LHCN-M2 (cell line): ENCODE measurements around the gene OR9A4. TPM values are rescaled to one million over a fixed set of nuclear protein-coding genes. Genes with fewer than 3 reads are reported as not detected.
A peak's percentile ranks its signal among the peaks of the same experiment; 100 is the strongest.

Experiments used
- DNase-seq: peaks from one replicate; pipeline ENCODE4 v3.0.0-alpha.2; 2012; ENCODE audit warnings: low read depth
- total RNA-seq: library from RNA; depleted of rRNA; stranded (reverse); fragments of >200 nt; gene quantifications from 2 replicates; pipeline ENCODE4 v1.2.3, GENCODE V29; 2014; rRNA removed

OR9A4 gene
- total RNA-seq, 1 experiment from 2014 or later = not detected

DNA sequence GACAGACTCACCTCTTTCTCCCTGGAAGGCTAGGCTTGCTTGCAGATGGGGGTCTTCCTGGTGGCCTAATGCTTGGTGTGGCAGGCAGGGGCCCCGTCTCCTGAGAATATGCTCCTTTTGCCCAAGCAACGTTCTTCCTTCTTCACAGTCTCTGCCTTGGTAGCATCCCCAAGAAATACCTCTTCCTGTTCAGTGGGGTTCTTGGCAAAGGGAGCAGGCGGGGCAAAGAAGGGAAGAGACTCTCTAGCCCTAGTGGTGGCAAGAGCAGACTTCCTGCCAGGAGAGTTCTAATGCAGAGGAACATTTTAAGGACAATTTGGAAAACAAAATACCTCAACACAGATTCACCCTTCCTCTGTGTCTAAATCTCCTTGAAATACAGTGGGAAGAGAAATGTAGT is 30.6 kb downstream of the OR9A4 start, which contains the start of gene CLEC5A:
Gene CLEC5A, minus strand, starts transcription at position 179 of the 400 bp plus-strand sequence. CDS start 682 bp downstream, outside the sequence.
- no peak for DNase-seq

GRCh38 chr7:141949021-141949420 is 32.8 kb downstream of the OR9A4 start:
- no peak for DNase-seq

- no peak for DNase-seq
These were observed 33.3 kb downstream of the OR9A4 start for GRCh38 chr7:141949451-141949850.

- DNase-seq = no peak
These were observed 33.7 kb downstream of the OR9A4 start for GRCh38 chr7:141949911-141950310.

- no peak for DNase-seq
These were observed 34.6 kb downstream of the OR9A4 start for GRCh38 chr7:141950806-141951205.

GRCh38 chr7:141952461-141952860 is 36.3 kb downstream of the OR9A4 start:
- DNase-seq = no peak

GRCh38 chr7:141954334-141954733 is 38.1 kb downstream of the OR9A4 start:
- no peak for DNase-seq

DNA sequence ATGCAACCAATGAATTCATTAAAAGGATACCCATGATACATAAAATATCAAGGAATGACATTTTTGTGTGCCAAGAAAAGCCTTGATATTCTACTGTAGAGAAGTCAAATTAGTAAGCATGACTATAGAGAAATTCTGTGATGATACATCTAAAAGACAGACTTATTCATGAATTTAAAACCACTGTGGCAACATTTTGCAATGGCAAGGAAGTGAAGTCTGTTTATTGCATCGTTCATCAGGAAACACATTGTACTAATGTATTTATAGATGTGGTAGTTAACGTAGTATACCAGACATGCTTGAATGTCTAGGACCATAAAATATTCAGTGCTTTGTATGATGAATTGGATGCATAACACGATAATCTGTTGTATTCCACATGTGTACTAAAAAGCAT is 39.9 kb downstream of the OR9A4 start:
- DNase-seq = peak; percentile 44

DNA sequence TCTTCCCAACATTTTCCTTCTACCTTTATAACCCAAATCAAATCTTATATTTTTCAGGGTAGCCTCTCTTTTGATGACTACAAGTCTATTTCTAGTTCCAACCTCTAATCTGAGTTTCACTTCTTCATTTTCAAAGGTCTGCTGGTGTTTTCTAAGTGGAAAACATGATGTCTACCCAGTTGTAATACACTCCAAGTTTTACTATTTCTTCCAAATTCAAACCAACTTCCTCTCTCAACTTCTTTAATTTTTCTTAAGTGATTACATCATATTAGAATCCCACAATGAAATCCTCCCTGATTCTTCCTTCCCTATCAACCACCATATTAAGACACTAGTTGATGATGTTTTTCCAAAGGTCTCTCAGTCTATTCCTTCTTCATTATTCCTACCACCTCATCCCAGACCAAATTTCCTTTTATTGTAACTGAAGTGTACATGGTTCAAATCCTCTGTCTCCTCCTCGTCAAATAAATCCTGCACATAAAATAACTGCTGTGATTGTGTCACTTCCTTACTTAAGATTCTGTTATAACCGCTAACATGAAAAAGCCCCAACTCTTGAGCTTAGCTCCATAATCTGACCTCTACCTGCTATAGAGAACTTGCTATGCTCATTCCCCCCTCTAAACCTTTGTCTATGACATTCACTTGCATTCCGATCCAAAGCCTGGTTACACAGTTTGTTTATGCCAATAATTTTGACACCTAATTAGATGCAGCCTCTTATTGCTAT is 44.7 kb downstream of the OR9A4 start:
- DNase-seq = no peak

Other genes with a start within 250 kb of the OR9A4 start
- 1.9 and 2.3 TPM in 2 replicates for gene DENND11, start 214.2 kb upstream of the OR9A4 start, total RNA-seq
- gene WEE2, start 208.0 kb upstream of the OR9A4 start, total RNA-seq = not detected in 2 replicates
- 314 and 326 TPM in 2 replicates for gene SSBP1, start 178.0 kb upstream of the OR9A4 start, total RNA-seq
- gene TAS2R3, start 152.3 kb upstream of the OR9A4 start, total RNA-seq = 0.19 and 0.34 TPM in 2 replicates
- gene TAS2R4, start 139.7 kb upstream of the OR9A4 start, total RNA-seq = 0.06 and 0.34 TPM in 2 replicates
- not detected in 2 replicates for gene TAS2R5, start 126.2 kb upstream of the OR9A4 start, total RNA-seq
- gene PRSS37, start 74.9 kb upstream of the OR9A4 start, total RNA-seq = not detected in 2 replicates
- gene CLEC5A, start 30.6 kb downstream of the OR9A4 start, total RNA-seq = not detected in 2 replicates
- gene TAS2R38, start 57.4 kb downstream of the OR9A4 start, total RNA-seq = not detected in 2 replicates
- 0.06 and 0.17 TPM in 2 replicates for gene MGAM, start 79.5 kb downstream of the OR9A4 start, total RNA-seq
- gene MGAM2, start 195.3 kb downstream of the OR9A4 start, total RNA-seq = not detected in 2 replicates